Measurements from ENCODE around the gene ZNF236.

The ZNF236 gene

DNA sequence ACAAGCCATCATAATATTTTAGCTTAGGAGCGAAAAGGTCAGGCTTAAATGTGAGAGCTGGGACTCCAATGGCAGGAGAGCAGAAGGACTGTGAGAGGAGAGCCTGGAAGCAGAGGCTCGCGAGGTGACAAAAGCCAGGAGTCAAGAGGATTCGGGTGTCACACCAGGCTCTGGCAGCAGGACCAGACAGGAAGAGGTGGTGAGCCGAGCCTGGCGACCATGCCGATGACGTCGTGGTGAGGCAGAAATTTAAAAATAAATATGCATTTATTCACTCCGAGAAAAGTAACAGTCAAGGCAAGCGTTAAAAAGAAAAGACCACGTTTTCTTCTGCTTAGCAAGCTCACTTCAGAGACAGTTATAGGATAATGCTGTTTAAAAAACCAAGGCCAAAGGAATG lies 31.3 kb upstream of the ZNF236 start:
- 97% methylated on average over 12 of the region's 12 CpGs for WGBS (ENCODE audit: insufficient coverage)
- Histone ChIP-seq H3K4me1 (ENCODE audit: control extremely low read depth in 1 of 4, control insufficient read depth in 4 of 4, insufficient read depth in 4 of 4, low read length in 3 of 4) (no peaks in the 10 kb centered on the region), H3K4me3 (ENCODE audit: control insufficient read depth in 1 of 7, extremely low read depth in 1 of 7, insufficient read depth in 4 of 7, low read depth in 2 of 7, low read length in 6 of 7) (no peak overlapping the region), H3K9me3 (ENCODE audit: control extremely low read depth in 1 of 5, control insufficient read depth in 4 of 5, insufficient read depth in 2 of 5, low read depth in 1 of 5, low read length in 4 of 5) (peaks cover 0 to 16% (median 8%) of the 10 kb centered on the region in 5 experiments), H3K27me3 (replicated peaks in 2 of 5; ENCODE audit: control insufficient read depth in 4 of 5, insufficient read depth in 5 of 5, low read length in 4 of 5) (no peaks in the 10 kb centered on the region), H3K36me3 (ENCODE audit: control insufficient read depth in 4 of 4, insufficient read depth in 4 of 4, low read length in 3 of 4) (no peaks in the 10 kb centered on the region), H3K27ac (ENCODE audit: insufficient read depth in 1 of 2, low read depth in 1 of 2, low read length in 2 of 2, poor library complexity in 1 of 2, severe bottlenecking in 2 of 2) (no peak overlapping the region)
- ChIA-PET CTCF (interaction anchor here (0.8 to 3.3 kb wide), 2 partner anchors 11 to 86 kb away, joined by 3 to 22 read pairs; no protein-coding TSS in a partner anchor), POLR2A (no interaction called here)
- no peak for DNase-seq

DNA sequence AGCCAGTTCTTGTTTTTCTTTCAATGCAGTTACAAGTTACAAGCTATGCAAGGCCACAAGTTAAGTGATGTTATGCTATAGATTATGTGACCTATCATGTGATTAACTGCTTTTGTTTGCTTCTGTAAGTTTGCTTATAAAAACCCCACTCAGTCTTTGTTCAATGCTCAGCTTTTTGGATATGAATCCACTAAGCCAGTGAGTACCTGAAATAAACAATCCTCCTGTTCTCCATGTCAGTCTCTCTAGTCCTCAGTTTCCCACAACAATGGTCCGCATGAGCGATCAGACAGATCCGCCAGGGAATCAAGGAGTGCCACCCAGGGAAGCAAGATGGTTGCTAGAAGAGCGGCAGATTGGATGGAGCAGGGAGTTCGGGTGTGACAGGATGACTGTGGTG lies 30.7 kb upstream of the ZNF236 start:
- Histone ChIP-seq H3K36me3 (ENCODE audit: control insufficient read depth in 4 of 4, insufficient read depth in 4 of 4, low read length in 3 of 4) (no peaks in the 10 kb centered on the region), H3K27me3 (replicated peaks in 2 of 5; ENCODE audit: control insufficient read depth in 4 of 5, insufficient read depth in 5 of 5, low read length in 4 of 5) (no peaks in the 10 kb centered on the region), H3K27ac (ENCODE audit: insufficient read depth in 1 of 2, low read depth in 1 of 2, low read length in 2 of 2, poor library complexity in 1 of 2, severe bottlenecking in 2 of 2) (no peak overlapping the region), H3K4me3 (ENCODE audit: control insufficient read depth in 1 of 7, extremely low read depth in 1 of 7, insufficient read depth in 4 of 7, low read depth in 2 of 7, low read length in 6 of 7) (no peak overlapping the region), H3K9me3 (ENCODE audit: control extremely low read depth in 1 of 5, control insufficient read depth in 4 of 5, insufficient read depth in 2 of 5, low read depth in 1 of 5, low read length in 4 of 5) (peaks cover 0 to 16% (median 8%) of the 10 kb centered on the region in 5 experiments), H3K4me1 (ENCODE audit: control extremely low read depth in 1 of 4, control insufficient read depth in 4 of 4, insufficient read depth in 4 of 4, low read length in 3 of 4) (no peaks in the 10 kb centered on the region)
- 100% methylated on average over 2 of the region's 5 CpGs for WGBS (ENCODE audit: insufficient coverage)
- ChIA-PET POLR2A (no interaction called here), CTCF (interaction anchor here (0.8 to 3.3 kb wide), 2 partner anchors 11 to 85 kb away, joined by 3 to 22 read pairs; no protein-coding TSS in a partner anchor)
- DNase-seq = no peak

DNA sequence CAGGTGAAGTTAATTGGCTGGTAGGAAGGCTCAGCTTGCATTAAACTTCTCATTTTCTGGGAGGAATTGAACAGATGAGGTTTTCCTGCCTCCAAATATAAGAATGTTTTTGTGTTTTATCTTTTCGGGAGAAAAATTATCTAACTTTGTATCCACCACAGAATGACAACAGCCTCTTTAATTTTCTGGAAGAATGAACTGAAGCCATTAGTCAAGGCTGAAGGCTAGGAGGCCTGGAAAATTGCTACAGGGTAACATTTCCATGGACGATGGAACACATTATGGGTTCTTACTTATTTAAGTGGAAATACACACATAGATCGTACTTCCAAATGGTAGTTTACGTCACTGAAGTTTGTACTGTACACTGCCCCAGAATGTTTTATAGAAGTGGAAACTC lies 28.0 kb upstream of the ZNF236 start:
- DNase-seq = no peak
- Histone ChIP-seq H3K27me3 (replicated peaks in 2 of 5; ENCODE audit: control insufficient read depth in 4 of 5, insufficient read depth in 5 of 5, low read length in 4 of 5) (no peaks in the 10 kb centered on the region), H3K4me1 (ENCODE audit: control extremely low read depth in 1 of 4, control insufficient read depth in 4 of 4, insufficient read depth in 4 of 4, low read length in 3 of 4) (no peaks in the 10 kb centered on the region), H3K36me3 (ENCODE audit: control insufficient read depth in 4 of 4, insufficient read depth in 4 of 4, low read length in 3 of 4) (no peaks in the 10 kb centered on the region), H3K4me3 (ENCODE audit: control insufficient read depth in 1 of 7, extremely low read depth in 1 of 7, insufficient read depth in 4 of 7, low read depth in 2 of 7, low read length in 6 of 7) (no peak overlapping the region), H3K27ac (ENCODE audit: insufficient read depth in 1 of 2, low read depth in 1 of 2, low read length in 2 of 2, poor library complexity in 1 of 2, severe bottlenecking in 2 of 2) (no peak overlapping the region), H3K9me3 (ENCODE audit: control extremely low read depth in 1 of 5, control insufficient read depth in 4 of 5, insufficient read depth in 2 of 5, low read depth in 1 of 5, low read length in 4 of 5) (peaks cover 0 to 21% (median 8%) of the 10 kb centered on the region in 5 experiments)
- POLR2A ChIA-PET = no interaction called here
- CTCF ChIA-PET = interaction anchor here (2.0 kb wide), 1 partner anchor 9 kb away, joined by 8 read pairs; no protein-coding TSS in a partner anchor
- WGBS (ENCODE audit: insufficient coverage) = 100% methylated on average over 1 of the region's 4 CpGs

DNA sequence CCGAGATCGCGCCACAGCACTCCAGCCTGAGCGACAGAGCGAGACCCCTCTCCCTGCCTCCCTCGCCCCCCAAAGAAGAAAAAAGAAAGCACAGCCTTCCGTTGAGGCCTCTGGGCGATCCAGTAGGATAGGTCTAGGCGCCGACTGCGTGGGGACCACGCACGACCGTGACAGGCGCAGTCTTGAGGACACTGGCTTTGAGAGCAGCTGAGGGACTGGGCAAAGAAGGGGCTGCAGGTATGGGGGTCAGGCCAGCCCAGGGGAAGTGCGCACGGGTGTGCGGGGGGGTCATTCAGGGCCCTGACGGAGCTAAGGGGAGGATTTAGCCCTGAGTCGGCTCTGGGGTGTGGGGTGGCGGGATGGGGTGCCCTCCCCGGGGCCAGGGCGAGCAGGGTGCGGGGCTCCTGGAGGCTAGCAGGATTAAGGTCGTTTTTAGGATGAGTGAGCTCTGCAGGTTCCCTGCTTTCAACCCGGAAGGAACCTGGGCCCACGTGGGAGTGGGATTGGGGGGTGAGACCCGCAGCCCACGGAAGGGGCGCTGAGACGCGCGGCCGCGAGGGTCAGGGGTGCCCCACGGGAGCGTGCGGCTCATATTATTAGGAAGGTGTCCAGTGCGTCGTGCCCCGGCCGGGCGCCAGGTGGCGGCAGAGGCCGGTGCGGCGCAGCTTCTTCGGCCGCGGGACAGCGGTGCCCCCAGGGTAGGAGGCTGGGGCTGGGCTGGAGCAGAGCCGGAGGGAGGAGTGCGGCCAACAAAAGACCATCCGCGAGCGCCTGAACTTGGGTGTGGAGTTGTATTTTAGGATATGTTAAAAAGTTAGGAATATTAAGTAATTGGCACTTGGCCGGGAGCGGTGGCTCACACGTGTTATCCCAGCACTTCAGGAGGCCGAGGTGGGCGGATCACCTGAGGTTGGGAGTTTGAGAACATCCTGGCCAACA lies 20.5 kb upstream of the ZNF236 start:
- ChIA-PET POLR2A (interaction anchor here (1.0 kb wide), 1 partner anchor 43 kb away, joined by 3 read pairs; no protein-coding TSS in a partner anchor), CTCF (interaction anchor here (1.0 to 3.4 kb wide), 24 partner anchors 8 to 410 kb away, joined by 3 to 37 read pairs (median 5); partner anchors contain the start of gene ZNF236)
- peaks cover 0 to 3% (median 0%) of the 10 kb centered on the region in 4 experiments for H3K36me3 ChIP-seq (ENCODE audit: control insufficient read depth in 4 of 4, insufficient read depth in 4 of 4, low read length in 3 of 4)
- DNase-seq = peak; percentile 42 to 58 (median 52)
- H3K4me3 ChIP-seq (ENCODE audit: control insufficient read depth in 1 of 7, extremely low read depth in 1 of 7, insufficient read depth in 4 of 7, low read depth in 2 of 7, low read length in 6 of 7) = peak overlapping the region; percentile 12 to 66 (median 46)
- H3K9me3 ChIP-seq (ENCODE audit: control extremely low read depth in 1 of 5, control insufficient read depth in 4 of 5, insufficient read depth in 2 of 5, low read depth in 1 of 5, low read length in 4 of 5) = peaks cover 0 to 5% (median 0%) of the 10 kb centered on the region in 5 experiments
- H3K27ac ChIP-seq (ENCODE audit: insufficient read depth in 1 of 2, low read depth in 1 of 2, low read length in 2 of 2, poor library complexity in 1 of 2, severe bottlenecking in 2 of 2) = no peak overlapping the region
- 25% methylated on average over 46 of the region's 61 CpGs for WGBS (ENCODE audit: insufficient coverage)
- peaks cover 0 to 2% (median 0%) of the 10 kb centered on the region in 5 experiments for H3K27me3 ChIP-seq (replicated peaks in 2 of 5; ENCODE audit: control insufficient read depth in 4 of 5, insufficient read depth in 5 of 5, low read length in 4 of 5)
- peaks cover 3 to 13% (median 7%) of the 10 kb centered on the region in 4 experiments for H3K4me1 ChIP-seq (ENCODE audit: control extremely low read depth in 1 of 4, control insufficient read depth in 4 of 4, insufficient read depth in 4 of 4, low read length in 3 of 4)

DNA sequence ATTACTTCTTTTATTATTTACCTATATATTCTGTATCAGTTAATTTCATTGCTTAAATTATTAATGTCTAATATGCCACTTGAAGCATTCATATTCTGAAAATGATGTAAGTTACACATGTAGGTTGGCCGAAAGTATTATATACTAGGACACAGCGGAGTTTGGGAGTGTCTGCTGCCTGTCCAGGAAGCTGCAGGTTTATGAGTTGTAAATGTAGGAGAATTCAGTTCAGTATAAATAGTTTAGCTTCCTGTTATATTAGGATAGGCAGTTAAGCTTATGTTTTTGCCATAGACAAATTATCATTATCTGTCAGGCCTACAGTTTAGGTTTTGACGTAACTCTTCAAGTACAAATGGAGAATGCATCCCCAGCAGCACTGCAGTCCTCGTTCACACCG lies 18.9 kb upstream of the ZNF236 start:
- DNase-seq = no peak
- CTCF ChIA-PET = interaction anchor here (0.8 to 3.4 kb wide), 29 partner anchors 9 to 903 kb away, joined by 3 to 37 read pairs (median 4); no protein-coding TSS in a partner anchor
- H3K9me3 ChIP-seq (ENCODE audit: control extremely low read depth in 1 of 5, control insufficient read depth in 4 of 5, insufficient read depth in 2 of 5, low read depth in 1 of 5, low read length in 4 of 5) = no peaks in the 10 kb centered on the region
- 50% methylated on average over 4 of the region's 5 CpGs for WGBS (ENCODE audit: insufficient coverage)
- H3K36me3 ChIP-seq (ENCODE audit: control insufficient read depth in 4 of 4, insufficient read depth in 4 of 4, low read length in 3 of 4) = peaks cover 0 to 3% (median 1%) of the 10 kb centered on the region in 4 experiments
- peak overlapping the region in 3 of 7 experiments; percentile 8 to 36 (median 19) for H3K4me3 ChIP-seq (ENCODE audit: control insufficient read depth in 1 of 7, extremely low read depth in 1 of 7, insufficient read depth in 4 of 7, low read depth in 2 of 7, low read length in 6 of 7)
- POLR2A ChIA-PET = interaction anchor here (1.0 kb wide), 1 partner anchor 42 kb away, joined by 3 read pairs; no protein-coding TSS in a partner anchor
- no peak overlapping the region for H3K27ac ChIP-seq (ENCODE audit: insufficient read depth in 1 of 2, low read depth in 1 of 2, low read length in 2 of 2, poor library complexity in 1 of 2, severe bottlenecking in 2 of 2)
- peaks cover 0 to 2% (median 0%) of the 10 kb centered on the region in 5 experiments for H3K27me3 ChIP-seq (replicated peaks in 2 of 5; ENCODE audit: control insufficient read depth in 4 of 5, insufficient read depth in 5 of 5, low read length in 4 of 5)
- H3K4me1 ChIP-seq (ENCODE audit: control extremely low read depth in 1 of 4, control insufficient read depth in 4 of 4, insufficient read depth in 4 of 4, low read length in 3 of 4) = peaks cover 3 to 13% (median 7%) of the 10 kb centered on the region in 4 experiments

- CTCF ChIA-PET = interaction anchor here (1.0 to 3.4 kb wide), 16 partner anchors 9 to 902 kb away, joined by 3 to 37 read pairs (median 6); no protein-coding TSS in a partner anchor
- peaks cover 0 to 5% (median 4%) of the 10 kb centered on the region in 4 experiments for H3K36me3 ChIP-seq (ENCODE audit: control insufficient read depth in 4 of 4, insufficient read depth in 4 of 4, low read length in 3 of 4)
- POLR2A ChIA-PET = no interaction called here
- 0% methylated on average over 9 of the region's 11 CpGs for WGBS (ENCODE audit: insufficient coverage)
- peaks cover 3 to 13% (median 7%) of the 10 kb centered on the region in 4 experiments for H3K4me1 ChIP-seq (ENCODE audit: control extremely low read depth in 1 of 4, control insufficient read depth in 4 of 4, insufficient read depth in 4 of 4, low read length in 3 of 4)
- peaks cover 0 to 2% (median 0%) of the 10 kb centered on the region in 5 experiments for H3K27me3 ChIP-seq (replicated peaks in 2 of 5; ENCODE audit: control insufficient read depth in 4 of 5, insufficient read depth in 5 of 5, low read length in 4 of 5)
- H3K4me3 ChIP-seq (ENCODE audit: control insufficient read depth in 1 of 7, extremely low read depth in 1 of 7, insufficient read depth in 4 of 7, low read depth in 2 of 7, low read length in 6 of 7) = peak overlapping the region in 3 of 7 experiments; percentile 8 to 36 (median 19)
- peak; percentile 60 to 69 (median 69) for DNase-seq
- no peaks in the 10 kb centered on the region for H3K9me3 ChIP-seq (ENCODE audit: control extremely low read depth in 1 of 5, control insufficient read depth in 4 of 5, insufficient read depth in 2 of 5, low read depth in 1 of 5, low read length in 4 of 5)
- no peak overlapping the region for H3K27ac ChIP-seq (ENCODE audit: insufficient read depth in 1 of 2, low read depth in 1 of 2, low read length in 2 of 2, poor library complexity in 1 of 2, severe bottlenecking in 2 of 2)
Measured at GRCh38 chr18:76803814-76804213, 18.5 kb upstream of the ZNF236 start.
